Lung microvascular endothelial cell (primary cell): ENCODE data around the gene CALN1. TPM values are rescaled to one million over a fixed set of nuclear protein-coding genes. Genes with fewer than 3 reads are reported as not detected.
A peak's percentile ranks its signal among the peaks of the same experiment; 100 is the strongest.

Source experiments
- DNase-seq, 2 donors: peaks; one replicate each; pipeline versions ENCODE4 v3.0.0 to v3.0.0-alpha.2; 2010; ENCODE audit warnings: low read depth in 2 of 2
- total RNA-seq: library from RNA; depleted of rRNA; stranded (reverse); fragments of >200 nt; gene quantifications from 2 replicates; pipeline ENCODE4 v1.2.1, GENCODE V29; 2014

The CALN1 gene
- total RNA-seq, 1 donor from 2014 or later: 0.79 TPM

DNA sequence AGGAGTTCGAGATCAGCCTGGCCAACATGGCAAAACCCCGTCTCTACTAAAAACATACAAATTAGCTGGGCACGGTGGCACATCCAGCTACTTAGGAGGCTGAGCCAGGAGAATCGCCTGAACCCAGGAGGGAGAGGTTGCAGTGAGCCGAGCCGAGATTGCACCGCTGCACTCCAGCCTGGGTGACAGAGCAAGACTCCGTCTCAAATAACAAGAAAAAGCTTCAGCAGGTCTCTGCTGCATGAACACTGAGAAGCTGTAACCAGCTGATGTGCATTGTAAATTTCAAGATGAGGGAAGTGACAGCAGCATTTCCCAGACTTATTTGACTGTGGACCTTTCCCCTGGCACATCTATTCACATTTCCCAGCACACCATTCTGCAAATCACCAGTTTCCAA, 222.0 kb downstream of the CALN1 start:
- DNase-seq: no peak

DNA sequence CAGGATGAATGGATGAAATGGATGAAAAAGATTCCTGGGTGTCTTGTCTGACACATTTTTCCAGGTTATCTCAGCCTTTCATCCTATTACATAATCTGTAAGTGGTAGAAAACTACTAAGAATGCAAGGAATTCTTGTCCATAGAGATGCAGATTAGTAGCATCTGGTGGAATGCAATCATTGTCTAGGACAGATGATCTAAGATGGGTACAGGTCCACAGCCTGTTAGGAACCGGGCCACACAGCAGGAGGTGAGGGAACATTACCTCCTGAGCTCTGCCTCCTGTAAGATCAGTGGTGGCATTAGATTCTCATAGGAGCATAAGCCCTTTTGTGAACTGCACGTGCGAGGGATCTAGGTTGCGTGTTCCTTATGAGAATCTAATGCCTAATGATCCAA, 225.0 kb downstream of the CALN1 start:
- no peak for DNase-seq

DNA sequence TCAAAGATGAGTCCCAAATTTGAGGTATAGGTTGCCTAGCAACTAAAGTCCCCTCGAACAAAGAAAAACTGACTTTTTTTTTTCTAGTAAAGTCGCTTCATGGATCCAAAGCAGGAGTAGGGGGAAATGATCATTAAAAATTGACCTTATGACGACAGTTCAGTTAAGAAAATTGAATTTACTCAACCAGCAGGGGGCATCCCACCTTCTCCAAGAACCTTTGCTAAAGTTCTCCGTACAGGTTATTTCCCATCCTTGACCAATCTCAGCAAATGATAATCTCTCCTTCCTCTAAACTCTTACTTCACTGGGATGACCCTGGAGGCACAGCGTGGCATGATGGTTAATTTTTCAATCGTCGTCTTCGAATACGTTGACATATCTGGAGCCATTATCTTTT, 228.3 kb downstream of the CALN1 start:
- DNase-seq: peak in 1 of 2 donors; percentile 26

DNA sequence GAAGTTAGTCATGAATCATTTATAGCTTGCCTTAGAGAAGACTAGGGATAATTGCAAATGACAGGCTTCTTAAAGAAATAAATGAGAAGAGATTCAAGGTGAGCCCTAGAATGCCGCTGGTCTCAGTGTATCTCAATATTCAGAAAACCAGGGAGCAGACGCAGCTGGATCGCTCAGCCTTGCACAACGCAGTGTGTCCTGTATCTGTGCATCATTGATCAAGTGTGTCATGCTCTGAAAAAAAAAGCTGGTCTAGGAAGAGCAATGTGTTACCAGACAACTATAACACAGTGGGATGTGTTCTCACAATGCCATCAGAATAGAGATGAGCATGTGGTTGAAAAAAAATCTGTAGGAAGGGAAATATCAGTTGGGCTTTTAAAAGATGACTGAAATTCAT, 230.1 kb downstream of the CALN1 start:
- DNase-seq: no peak

DNA sequence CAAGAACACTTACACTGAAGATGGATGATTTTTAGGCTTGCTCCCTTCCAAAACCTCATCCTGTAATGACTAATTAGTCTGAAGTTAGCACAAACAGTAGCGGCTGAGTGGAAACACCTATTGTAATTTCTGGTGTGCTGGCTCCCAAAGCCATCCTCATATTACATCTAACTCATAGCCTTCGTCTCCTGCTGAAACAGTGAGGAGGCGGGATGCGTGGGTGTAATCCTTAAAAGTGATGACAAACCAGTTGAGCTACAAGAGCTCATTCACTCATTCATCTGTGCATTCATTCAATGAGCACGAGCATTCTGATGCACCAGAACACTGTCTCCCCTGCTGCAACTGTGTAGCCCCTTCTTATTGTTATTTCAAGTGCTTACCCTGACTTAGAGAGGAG, 235.3 kb downstream of the CALN1 start:
- DNase-seq: no peak

DNA sequence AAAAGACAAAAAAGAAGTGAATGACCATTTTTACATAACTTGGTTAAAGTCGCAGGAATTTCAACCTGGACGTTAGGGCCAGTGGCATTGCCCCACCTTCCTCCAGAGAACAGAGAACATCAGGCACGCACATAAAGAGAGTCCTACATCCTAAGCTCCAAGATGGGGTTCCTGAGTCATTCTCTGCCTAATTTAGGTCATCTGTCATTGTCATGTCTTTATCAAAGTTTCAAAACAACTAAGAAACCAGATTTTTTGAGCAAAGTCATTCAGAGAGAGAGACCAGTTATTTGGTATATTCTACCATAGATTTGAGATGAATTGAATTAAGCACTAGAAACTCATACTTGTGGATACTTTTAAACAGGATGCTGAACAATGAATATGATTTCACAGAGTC, 241.7 kb downstream of the CALN1 start:
- no peak for DNase-seq

DNA sequence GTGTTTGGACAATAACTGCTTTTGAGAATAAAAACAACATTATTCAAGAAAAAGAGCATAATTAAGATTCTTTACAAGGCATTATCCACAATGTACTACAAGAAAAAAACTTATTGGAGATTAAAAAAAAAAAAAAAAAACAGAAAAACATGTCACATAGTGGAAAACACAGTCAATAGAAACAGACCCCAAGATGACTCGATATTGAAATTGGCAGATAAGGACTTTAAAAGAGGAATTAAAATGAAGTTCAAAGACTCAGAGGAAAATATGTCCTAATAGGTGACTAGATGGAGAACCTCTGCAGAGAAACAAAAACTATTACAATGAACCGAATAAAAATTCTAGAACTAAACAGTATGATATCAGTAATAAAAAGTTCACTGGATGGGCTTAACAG, 248.9 kb downstream of the CALN1 start:
- DNase-seq: no peak

DNA sequence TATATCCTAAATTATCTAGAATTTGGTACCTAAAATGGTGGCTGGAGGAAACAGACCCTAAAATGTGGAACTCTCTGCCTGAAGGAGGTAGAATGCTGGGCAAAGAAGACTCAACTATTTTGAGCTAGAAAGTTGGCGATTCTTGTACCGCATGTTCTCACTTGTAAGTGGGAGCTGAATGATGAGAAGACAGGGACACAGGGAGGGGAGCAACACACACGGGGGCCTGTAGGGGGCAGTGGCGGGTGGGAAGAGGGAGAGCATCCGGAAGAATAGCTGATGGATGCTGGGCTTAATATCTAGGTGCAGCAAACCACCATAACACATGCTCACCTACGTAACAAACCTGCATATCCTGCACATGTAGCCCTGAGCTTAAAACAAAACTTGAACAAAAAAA, 250.6 kb downstream of the CALN1 start:
- DNase-seq: no peak

DNA sequence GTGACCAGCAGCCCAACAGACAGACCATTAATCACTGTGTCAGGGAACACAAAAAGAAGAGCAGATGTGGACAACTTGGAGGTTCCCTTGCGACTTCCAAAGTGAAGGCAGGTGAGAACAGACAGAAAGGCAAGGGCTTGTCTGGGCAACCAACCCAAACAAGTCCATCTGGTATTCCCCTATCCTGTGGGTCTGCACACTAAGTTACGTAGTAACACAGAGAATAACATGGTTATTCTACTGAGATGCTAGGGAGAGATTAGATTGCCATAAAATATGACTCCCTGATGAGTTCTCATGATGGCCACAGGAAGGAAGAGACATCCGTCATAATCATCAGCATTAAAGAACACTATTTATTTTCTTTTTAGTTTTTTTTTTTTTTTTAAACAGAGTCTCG, 252.2 kb downstream of the CALN1 start:
- DNase-seq: no peak

DNA sequence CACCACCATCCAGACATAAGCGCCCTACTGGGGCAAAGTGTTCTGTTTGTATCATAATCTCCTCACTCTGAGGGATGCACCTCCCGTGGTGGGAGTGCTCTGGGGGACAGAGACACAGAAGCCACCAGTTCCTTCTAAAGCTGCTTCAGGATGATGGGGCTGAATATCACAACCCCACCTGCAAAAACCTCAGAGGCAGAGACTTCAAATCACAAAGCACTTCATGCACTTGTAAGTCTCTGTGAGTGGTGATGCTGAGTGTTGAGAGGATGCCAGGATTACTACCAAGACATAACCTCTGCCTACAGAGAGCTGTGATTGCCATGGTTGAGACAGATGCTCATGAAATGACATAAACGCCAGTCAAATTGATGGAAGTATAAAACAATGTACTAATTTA, 255.5 kb downstream of the CALN1 start:
- no peak for DNase-seq

DNA sequence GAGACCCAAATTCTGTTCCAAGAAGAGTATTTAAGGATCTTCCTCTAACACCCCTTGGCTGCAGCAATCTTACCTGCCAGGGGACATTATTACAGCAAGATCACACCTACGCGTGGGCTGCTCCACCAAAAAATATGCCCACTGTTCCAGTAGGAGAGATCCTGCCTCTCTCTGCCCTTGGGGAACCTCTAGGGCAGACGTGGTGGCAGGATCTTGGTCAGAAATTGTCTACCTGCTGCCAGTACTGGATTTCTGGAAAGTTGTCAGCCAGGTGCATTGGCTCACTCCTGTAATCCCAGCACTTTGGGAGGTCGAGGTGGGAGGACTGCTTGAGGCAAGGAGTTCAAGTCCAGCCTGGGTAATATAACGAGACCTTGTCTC, 259.0 kb downstream of the CALN1 start:
- no peak for DNase-seq

DNA sequence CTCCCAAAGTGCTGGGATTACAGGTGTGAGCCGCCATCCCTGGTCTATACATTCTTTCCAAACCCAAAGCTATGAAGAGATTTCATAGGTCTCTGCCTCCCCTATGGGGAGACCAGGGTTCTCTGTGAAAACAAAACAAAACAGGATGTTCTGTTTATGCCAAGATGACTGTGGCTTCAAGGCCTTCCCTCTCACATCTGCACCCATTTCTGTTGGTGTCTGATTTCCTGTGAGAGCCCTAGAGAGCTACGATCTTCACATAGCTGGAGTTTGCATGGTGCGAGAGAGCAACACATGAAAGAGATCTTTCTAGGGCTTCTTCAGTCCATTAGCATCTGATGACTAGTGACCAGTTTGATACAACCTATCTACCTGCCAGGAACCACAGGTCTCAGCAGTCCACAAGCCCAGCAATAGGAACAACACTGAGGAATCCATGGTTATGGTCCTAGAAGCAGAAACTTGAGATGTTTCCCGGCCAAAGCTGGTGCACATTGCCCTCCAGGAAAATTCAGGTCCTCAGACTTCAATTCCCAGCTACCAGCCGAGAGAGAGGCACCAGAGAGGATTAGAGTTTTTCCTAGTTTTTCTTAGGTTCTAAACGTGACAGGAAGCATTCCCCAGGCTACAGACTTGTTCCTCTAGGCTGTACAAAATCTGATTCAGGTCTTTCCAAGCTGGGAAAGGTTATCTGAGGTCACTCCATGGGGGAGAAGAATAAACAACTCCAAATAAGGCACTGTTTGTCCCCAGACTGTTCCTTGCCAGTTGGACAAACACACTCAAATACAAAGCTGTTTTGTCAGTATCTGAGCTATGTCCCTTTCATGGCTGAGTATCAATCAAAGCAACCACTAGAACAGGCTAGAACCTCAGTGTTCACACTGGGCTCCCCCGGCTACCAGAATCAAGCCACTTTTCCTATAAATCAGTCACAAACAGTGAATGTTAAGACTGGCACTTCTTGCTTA, 259.7 kb downstream of the CALN1 start:
- DNase-seq: no peak

DNA sequence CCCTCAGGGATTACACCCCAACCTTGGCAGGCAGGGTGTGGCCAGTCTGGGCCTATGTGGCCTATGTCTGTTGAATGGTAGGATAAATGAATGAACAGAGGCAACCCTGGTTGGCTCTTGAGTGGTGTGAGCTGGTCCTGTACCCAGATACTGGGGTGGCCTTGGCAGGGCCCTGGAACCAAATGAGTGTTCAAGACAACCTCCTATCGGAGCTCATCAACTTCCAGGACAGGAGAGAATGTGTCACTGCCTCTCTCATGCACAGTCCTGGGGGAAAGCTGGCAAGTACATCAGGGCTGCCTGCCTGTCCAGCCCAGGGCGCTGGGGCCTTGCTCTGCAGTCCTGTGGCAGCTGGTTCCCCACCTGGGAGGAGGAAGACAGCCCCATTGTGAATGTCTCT, 271.6 kb downstream of the CALN1 start:
- no peak for DNase-seq

DNA sequence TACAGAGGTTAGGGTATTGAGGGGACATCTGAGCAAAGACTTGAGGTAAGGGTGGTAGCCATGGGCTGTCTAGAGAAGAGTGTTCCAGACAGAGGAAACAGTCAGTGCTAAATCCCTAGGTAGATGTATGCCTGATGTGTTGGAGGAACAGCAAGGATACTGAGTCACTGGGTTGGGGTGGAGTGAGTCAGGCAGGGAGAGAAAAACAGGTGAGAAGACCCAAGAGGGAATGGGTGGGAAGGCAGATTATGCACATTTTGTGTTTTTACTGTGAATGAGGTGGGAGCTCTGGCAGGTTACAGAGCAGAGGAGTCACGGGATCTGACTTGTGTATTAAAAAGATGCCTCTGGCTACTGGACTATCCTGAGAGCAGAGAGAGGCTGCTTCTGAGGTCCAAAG, 285.0 kb downstream of the CALN1 start:
- DNase-seq: no peak

DNA sequence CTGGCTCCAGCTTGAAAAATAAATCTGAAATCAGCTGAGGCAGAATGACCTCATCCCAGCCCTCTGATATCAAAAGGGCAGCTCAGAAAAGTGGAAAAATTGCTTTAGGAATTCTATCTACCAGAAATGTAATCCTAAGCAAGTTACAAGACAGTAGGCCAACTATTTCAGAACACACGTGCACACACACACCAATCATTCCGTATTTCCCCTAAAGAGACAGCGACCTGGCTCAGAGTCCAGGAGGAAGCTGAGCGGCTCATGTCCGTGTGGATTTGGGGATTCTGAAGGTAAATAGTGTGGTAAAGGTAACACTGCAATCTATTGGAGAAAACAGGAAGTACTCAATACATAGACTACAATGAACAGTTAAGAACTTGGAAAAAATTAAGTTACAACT, 288.2 kb downstream of the CALN1 start:
- DNase-seq: no peak

DNA sequence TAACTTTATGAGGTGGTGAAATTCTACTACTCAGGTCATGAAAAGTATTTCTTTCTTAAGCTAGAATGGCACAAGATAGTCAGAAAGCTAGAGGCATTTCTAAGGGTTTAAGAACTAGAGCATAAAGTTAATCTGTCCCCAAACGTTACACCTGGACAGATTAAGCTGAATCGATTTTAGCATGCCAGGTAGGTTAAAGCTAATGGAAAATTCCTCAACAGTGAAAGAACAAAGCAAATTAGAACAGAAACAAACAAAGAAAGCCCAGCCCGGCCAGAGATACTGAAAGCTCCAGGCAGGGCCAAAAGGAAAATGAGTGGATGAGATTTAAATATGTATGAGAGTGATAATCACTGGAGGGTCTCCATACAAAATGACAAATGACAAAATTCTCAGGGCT, 293.8 kb downstream of the CALN1 start:
- no peak for DNase-seq

DNA sequence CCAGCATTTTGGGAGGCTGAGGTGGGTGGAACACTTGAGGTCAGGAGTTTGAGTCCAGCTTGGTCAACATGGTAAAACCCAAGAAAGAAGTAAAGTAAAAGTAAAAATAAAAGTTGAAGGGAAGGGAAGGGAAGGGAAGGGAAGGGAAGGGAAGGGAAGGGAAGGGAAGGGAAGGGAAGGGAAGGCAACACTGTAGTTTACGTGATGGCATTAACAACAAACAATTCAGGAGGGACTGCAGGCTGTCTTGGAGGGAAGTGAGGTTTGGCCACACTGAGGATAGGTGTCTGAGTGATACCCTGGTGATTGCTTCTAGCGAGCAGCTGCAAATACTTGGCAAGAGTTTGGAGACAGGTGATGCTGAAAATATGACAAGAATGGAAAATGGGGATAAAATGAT, 298.0 kb downstream of the CALN1 start:
- no peak for DNase-seq

DNA sequence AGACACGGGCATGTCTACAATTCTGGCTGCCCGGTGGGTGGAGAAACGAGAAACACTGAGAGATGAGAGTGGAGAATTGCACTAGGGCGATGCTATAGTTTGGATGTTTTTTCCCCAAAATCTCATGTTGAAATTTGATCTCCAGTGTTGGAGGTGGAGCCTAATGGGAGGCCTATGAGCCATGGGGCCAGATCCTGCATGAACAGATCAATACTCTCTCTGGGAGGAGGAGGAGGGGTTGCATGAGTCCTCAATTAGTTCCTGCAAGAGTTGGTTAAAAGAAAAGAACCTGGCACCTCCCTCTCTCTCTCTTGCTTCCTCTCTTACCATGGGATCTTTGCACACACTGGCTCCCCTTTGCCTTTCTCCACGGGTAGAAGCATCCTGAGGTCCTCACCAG, 299.1 kb downstream of the CALN1 start:
- DNase-seq: no peak

DNA sequence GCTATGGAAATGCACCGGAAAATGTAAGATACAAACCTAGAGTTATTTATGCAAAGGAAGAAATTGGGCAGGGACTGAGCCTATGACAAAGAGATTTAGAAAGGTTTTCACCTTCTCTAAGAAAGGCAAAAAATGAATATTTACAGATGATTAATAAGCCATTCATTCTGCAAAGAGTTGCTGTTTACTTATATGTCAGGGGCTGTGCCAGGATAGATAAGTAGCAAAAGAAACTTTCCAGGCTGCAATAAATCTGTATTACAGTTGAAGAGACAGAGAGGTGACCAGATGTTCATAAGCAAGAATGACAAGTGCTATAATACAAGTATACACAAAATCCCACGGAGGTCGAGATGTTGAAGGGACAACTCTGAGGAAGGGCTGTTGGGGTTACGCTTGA, 299.6 kb downstream of the CALN1 start:
- no peak for DNase-seq

DNA sequence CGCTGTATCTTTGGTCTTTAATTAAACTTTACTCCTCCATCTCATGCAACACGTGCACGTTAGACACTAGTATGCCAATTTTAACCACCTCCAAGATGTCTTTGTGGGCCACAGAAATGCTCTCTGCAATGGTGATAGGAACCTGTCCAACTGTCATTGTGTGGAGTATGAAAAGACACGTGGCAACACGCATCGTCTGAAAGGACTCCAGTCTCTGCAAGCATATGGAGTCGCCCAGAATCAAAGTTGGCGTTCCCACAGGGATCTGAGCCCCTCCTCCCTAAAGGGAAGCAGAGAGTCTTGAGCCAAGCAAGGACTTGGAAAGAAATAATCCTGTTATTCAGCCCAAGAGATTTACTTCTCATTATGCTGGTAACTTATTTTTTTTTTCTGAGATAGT, 301.1 kb downstream of the CALN1 start:
- no peak for DNase-seq

DNA sequence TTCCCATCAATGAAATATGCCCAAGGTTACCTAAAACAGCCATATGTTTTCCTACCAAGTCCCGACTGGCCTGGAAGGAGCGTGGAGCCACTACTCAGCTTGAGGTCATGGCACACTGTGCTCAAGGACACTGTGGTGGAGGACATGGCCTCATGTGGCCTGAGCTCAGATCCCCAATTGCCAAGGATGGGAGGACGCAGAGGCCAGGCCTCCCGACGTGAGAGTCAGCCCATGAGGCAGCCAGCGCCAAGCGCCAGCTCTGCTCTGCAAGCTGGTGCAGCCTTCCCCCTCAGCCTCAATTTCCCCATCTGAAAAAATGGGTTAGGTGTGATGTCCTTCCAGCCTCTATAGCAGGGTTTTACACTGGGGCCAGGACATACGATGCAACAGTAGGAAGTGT, 302.6 kb downstream of the CALN1 start:
- DNase-seq: no peak

DNA sequence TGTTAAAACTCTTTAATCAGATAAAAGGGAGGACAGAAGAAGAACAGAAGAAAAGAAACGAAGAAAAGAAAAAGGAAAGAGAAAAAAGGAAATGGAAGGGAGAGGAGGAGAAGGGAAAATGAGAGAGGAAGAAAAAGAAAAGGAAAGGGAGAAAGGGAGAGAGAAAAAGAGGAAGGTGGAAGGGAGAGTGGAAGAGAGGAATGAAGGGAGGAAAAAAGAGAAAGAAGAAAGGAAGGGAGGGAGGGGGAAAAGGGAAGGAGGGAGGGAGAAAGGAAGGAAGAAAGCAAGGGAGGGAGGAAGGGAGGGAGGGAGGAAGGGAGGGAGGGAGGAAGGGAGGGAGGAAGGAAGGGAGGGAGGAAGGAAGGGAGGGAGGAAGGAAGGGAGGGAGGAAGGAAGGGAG, 305.7 kb downstream of the CALN1 start:
- DNase-seq: no peak

DNA sequence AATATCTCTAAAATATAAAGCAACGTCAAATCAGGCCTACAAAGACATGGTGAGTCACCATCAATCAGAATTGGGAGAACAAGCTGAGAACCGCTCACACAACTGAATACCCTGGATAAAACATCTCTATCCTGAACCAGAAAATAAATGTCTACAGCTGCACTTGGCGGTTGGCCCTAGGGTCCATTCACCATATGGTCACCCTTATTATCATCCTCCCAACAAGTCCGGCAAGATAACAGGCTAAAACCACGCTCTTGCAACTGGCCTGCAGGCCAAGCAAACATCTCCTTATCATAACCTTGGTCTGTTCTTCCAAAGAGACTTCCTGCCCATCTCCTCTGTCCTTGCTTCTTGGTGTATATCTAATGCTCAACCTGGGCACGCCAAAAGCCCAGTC, 310.7 kb downstream of the CALN1 start:
- no peak for DNase-seq

DNA sequence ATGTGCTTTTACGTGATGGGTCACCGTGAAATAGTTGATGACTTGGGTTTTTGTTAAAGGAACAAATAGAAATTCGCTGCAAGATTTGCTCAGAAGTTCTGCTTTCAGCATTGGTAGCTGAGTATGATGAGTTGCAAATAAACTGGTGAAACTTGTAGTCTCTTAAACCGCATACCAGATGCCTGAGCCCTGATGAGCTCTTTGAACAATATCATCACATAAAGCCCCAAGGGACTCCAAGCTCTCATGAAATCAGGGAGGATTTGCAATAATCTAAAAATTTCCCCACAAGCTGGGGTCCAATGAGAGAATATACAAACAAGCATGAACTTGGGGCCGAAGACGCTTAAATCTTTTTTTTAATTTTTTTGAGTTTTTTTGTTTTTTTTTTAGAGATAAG, 312.4 kb downstream of the CALN1 start:
- no peak for DNase-seq
